GM18519 (cell line): ENCODE results near the gene AKAP1.

ENCODE experiments used
- ATAC-seq: cut with Tn5 transposase; IDR thresholded peaks from one replicate; pipeline ENCODE4 v1.9.1; 2021; ENCODE audit warnings: mild to moderate bottlenecking, moderate library complexity; ENCODE audit not compliant: unreplicated experiment, low FRiP score

The AKAP1 gene

GRCh38 chr17:57104461-57105175 lies 19.6 kb downstream of the AKAP1 start:
- no peak for ATAC-seq

GRCh38 chr17:57105591-57105990 lies 20.5 kb downstream of the AKAP1 start:
- no peak for ATAC-seq

GRCh38 chr17:57106107-57106835 lies 21.2 kb downstream of the AKAP1 start:
- no peak for ATAC-seq

- ATAC-seq = no peak
Observed at GRCh38 chr17:57106836-57107497, 21.9 kb downstream of the AKAP1 start.

GRCh38 chr17:57107498-57108101 lies 22.6 kb downstream of the AKAP1 start:
- ATAC-seq = no peak

- ATAC-seq = no peak
Observed at GRCh38 chr17:57108671-57109392, 23.8 kb downstream of the AKAP1 start.

GRCh38 chr17:57109393-57110151 lies 24.5 kb downstream of the AKAP1 start:
- ATAC-seq = no peak

GRCh38 chr17:57110152-57110542 lies 25.1 kb downstream of the AKAP1 start:
- ATAC-seq = no peak

- ATAC-seq = no peak
Observed at GRCh38 chr17:57110579-57111325, 25.7 kb downstream of the AKAP1 start.

- ATAC-seq = no peak
Observed at GRCh38 chr17:57111386-57111785, 26.3 kb downstream of the AKAP1 start.

GRCh38 chr17:57113011-57113410 lies 28.0 kb downstream of the AKAP1 start:
- ATAC-seq = no peak

GRCh38 chr17:57113656-57114055 lies 28.6 kb downstream of the AKAP1 start:
- ATAC-seq = no peak

GRCh38 chr17:57114085-57114673 lies 29.1 kb downstream of the AKAP1 start:
- ATAC-seq = no peak

- ATAC-seq = no peak
Observed at GRCh38 chr17:57115377-57115776, 30.3 kb downstream of the AKAP1 start.

- no peak for ATAC-seq
Observed at GRCh38 chr17:57115916-57116315, 30.9 kb downstream of the AKAP1 start.

GRCh38 chr17:57117798-57118197 lies 32.8 kb downstream of the AKAP1 start:
- no peak for ATAC-seq

- no peak for ATAC-seq
Observed at GRCh38 chr17:57120814-57121213, 35.8 kb downstream of the AKAP1 start.

GRCh38 chr17:57121308-57122042 lies 36.4 kb downstream of the AKAP1 start:
- ATAC-seq = no peak
